Measurements from ENCODE around the gene AK5.
A peak's percentile ranks its signal among the peaks of the same experiment; 100 is the strongest.
"Not testable (repeated sequence)": the region's sequence is repeated elsewhere in the genome, so short reads cannot be mapped to it uniquely, and the experiment has no call there.

Gene AK5

GRCh38 chr1:77413541-77414335 lies 131.9 kb downstream of the AK5 start:
- no peak for DNase-seq (ENCODE audit: low read depth)
- no peak overlapping the region for H3K4me3 ChIP-seq (ENCODE audit: control insufficient read depth, low read depth, low read length)
- TF ChIP-seq CTCF (conservative IDR thresholded peaks at IDR 0.05; ENCODE audit: control insufficient read depth, insufficient read depth, low read depth, low read length): no peak

GRCh38 chr1:77415579-77415978 lies 133.8 kb downstream of the AK5 start:
- TF ChIP-seq CTCF (conservative IDR thresholded peaks at IDR 0.05; ENCODE audit: control insufficient read depth, insufficient read depth, low read depth, low read length): no peak
- no peak for DNase-seq (ENCODE audit: low read depth)
- H3K4me3 ChIP-seq (ENCODE audit: control insufficient read depth, low read depth, low read length): no peak overlapping the region

GRCh38 chr1:77416692-77417450 lies 135.1 kb downstream of the AK5 start:
- peak; percentile 52 for TF ChIP-seq CTCF (conservative IDR thresholded peaks at IDR 0.05; ENCODE audit: control insufficient read depth, insufficient read depth, low read depth, low read length)
- peak; percentile 49 for DNase-seq (ENCODE audit: low read depth)
- no peak overlapping the region for H3K4me3 ChIP-seq (ENCODE audit: control insufficient read depth, low read depth, low read length)

GRCh38 chr1:77418055-77418454 lies 136.2 kb downstream of the AK5 start:
- DNase-seq (ENCODE audit: low read depth); H3K4me3 ChIP-seq (ENCODE audit: control insufficient read depth, low read depth, low read length): not testable (repeated sequence)

- DNase-seq (ENCODE audit: low read depth): no peak
- no peak for TF ChIP-seq CTCF (conservative IDR thresholded peaks at IDR 0.05; ENCODE audit: control insufficient read depth, insufficient read depth, low read depth, low read length)
- H3K4me3 ChIP-seq (ENCODE audit: control insufficient read depth, low read depth, low read length): no peak overlapping the region
Measured at GRCh38 chr1:77421504-77422233, 139.8 kb downstream of the AK5 start.

GRCh38 chr1:77424236-77424635 lies 142.4 kb downstream of the AK5 start:
- no peak overlapping the region for H3K4me3 ChIP-seq (ENCODE audit: control insufficient read depth, low read depth, low read length)
- peak; percentile 64 for DNase-seq (ENCODE audit: low read depth)
- TF ChIP-seq CTCF (conservative IDR thresholded peaks at IDR 0.05; ENCODE audit: control insufficient read depth, insufficient read depth, low read depth, low read length): no peak

GRCh38 chr1:77428068-77428467 lies 146.2 kb downstream of the AK5 start:
- DNase-seq (ENCODE audit: low read depth): no peak
- no peak overlapping the region for H3K4me3 ChIP-seq (ENCODE audit: control insufficient read depth, low read depth, low read length)
- TF ChIP-seq CTCF (conservative IDR thresholded peaks at IDR 0.05; ENCODE audit: control insufficient read depth, insufficient read depth, low read depth, low read length): no peak

Measured in fibroblast of mammary gland (primary cell).